Endothelial cell of umbilical vein (primary cell): ENCODE results near the gene TMEM95. TPM values are rescaled to one million over a fixed set of nuclear protein-coding genes. Genes with fewer than 3 reads are reported as not detected.

ENCODE experiments used
- BruUV-seq: library from RNA; stranded (reverse); fragments of 400-500 nt; replicated peaks from 2 replicates; lab custom pipeline; 2021; lab: Mats Ljungman, UMichigan
- CTCF ChIA-PET: fragments of 300-600, 350-600 bp; sonication (Branson Sonifier 250); formaldehyde crosslinking; loops from one replicate; lab custom pipeline; 2021; ENCODE audit warnings: antibody characterized with exemption, inconsistent platforms; lab: Charles Lee
- POLR2A ChIA-PET: fragments of 300-600, 350-600 bp; sonication (Branson Sonifier 250); formaldehyde crosslinking; loops from one replicate; lab custom pipeline; 2021; ENCODE audit warnings: antibody characterized with exemption, inconsistent platforms; lab: Charles Lee
- DNase-seq: peaks from one replicate; pipeline ENCODE4 v3.0.0-alpha.2; 2011; ENCODE audit warnings: low read depth, low spot score
- FAIRE-seq: peaks from 2 replicates; lab custom pipeline; 2011; peaks lifted over from hg19 to GRCh38; lab: Jason Lieb, UNC
- H2AFZ ChIP-seq: 2 replicates; pipeline ENCODE4 v1.6.0; 2012; ENCODE audit warnings: low read depth, low read length, control low read depth, inconsistent platforms
- H3K27ac ChIP-seq: 2 replicates; pipeline ENCODE4 v1.5.1; 2011; ENCODE audit warnings: low read depth, mild to moderate bottlenecking, control low read depth, low read length, moderate library complexity; ENCODE audit not compliant: insufficient read depth
- H3K27me3 ChIP-seq, 2 experiments: 2 replicates each; pipeline versions ENCODE4 v1.6.0 to v1.6.1; 2011; ENCODE audit warnings: low read length in 2 of 2, mixed read lengths in 1 of 2; ENCODE audit not compliant: control insufficient read depth in 2 of 2, insufficient read depth in 2 of 2
- H3K36me3 ChIP-seq, 2 experiments: 2 replicates in 1 of 2; 3 replicates in 1 of 2; pipeline ENCODE4 v1.5.1; 2011; ENCODE audit warnings: low read length in 2 of 2, mild to moderate bottlenecking in 1 of 2, moderate library complexity in 1 of 2; ENCODE audit not compliant: control insufficient read depth in 2 of 2, insufficient read depth in 2 of 2; ENCODE audit errors: extremely low read depth in 1 of 2
- H3K4me1 ChIP-seq: 3 replicates; pipeline ENCODE4 v1.5.1; 2011; ENCODE audit warnings: mild to moderate bottlenecking, low read length; ENCODE audit not compliant: control insufficient read depth, insufficient read depth; ENCODE audit errors: extremely low read depth
- H3K4me2 ChIP-seq: 2 replicates; pipeline ENCODE4 v1.6.1; 2011; ENCODE audit warnings: low read length, control low read depth, mixed read lengths; ENCODE audit not compliant: insufficient read depth
- H3K4me3 ChIP-seq, 3 experiments: fragments of 200-600 bp in 1 of 3; sonication (generic), shearing (Covaris generic) in 1 of 3; replicated peaks in 1 of 3; 2 replicates each; pipeline ENCODE4 v1.5.1; 2011 to 2016; ENCODE audit warnings: control low read depth in 3 of 3, low read length in 3 of 3, mild to moderate bottlenecking in 2 of 3, inconsistent platforms in 1 of 3, low read depth in 1 of 3, moderate library complexity in 1 of 3; ENCODE audit not compliant: insufficient read depth in 1 of 3
- H3K79me2 ChIP-seq: 2 replicates; pipeline ENCODE4 v1.6.0; 2012; ENCODE audit warnings: low read length, inconsistent platforms; ENCODE audit not compliant: control insufficient read depth, insufficient read depth
- H3K9ac ChIP-seq: replicated peaks from 2 replicates; pipeline ENCODE3; 2011; ENCODE audit warnings: low read length, control low read depth; ENCODE audit not compliant: insufficient read depth; ENCODE audit errors: extremely low read depth
- H3K9me1 ChIP-seq: replicated peaks from 3 replicates; pipeline ENCODE4 v1.6.0; 2011; ENCODE audit warnings: mild to moderate bottlenecking, low read length; ENCODE audit not compliant: control insufficient read depth, insufficient read depth; ENCODE audit errors: extremely low read depth
- H3K9me3 ChIP-seq: replicated peaks from 2 replicates; pipeline ENCODE4 v1.5.1; 2012; ENCODE audit warnings: low read length, inconsistent platforms; ENCODE audit not compliant: control insufficient read depth, insufficient read depth
- H4K20me1 ChIP-seq: replicated peaks from 2 replicates; pipeline ENCODE3; 2011; ENCODE audit warnings: mild to moderate bottlenecking, low read length; ENCODE audit not compliant: control insufficient read depth, insufficient read depth; ENCODE audit errors: extremely low read depth
- EZH2 ChIP-seq: IDR thresholded peaks from 2 replicates; pipeline ENCODE4 v1.6.1; 2012; ENCODE audit warnings: borderline replicate concordance, low read depth, mild to moderate bottlenecking, moderate library complexity, low read length, inconsistent platforms; ENCODE audit not compliant: severe bottlenecking
- GATA2 ChIP-seq: IDR thresholded peaks from 2 replicates; pipeline ENCODE4 v1.7.0; 2011; ENCODE audit warnings: low read depth, mild to moderate bottlenecking, moderate library complexity, mixed read lengths, low read length; ENCODE audit not compliant: insufficient read length, insufficient read depth
- JUN ChIP-seq: IDR thresholded peaks from 2 replicates; pipeline ENCODE4 v1.6.1; 2011; ENCODE audit warnings: borderline replicate concordance, low read depth; ENCODE audit not compliant: insufficient read length, insufficient read depth
- POLR2A ChIP-seq: IDR thresholded peaks from 2 replicates; pipeline ENCODE4 v1.6.1; 2012; ENCODE audit warnings: low read depth, mild to moderate bottlenecking, control low read depth, low read length
- POLR2AphosphoS5 ChIP-seq: IDR thresholded peaks from 2 replicates; pipeline ENCODE4 v1.6.1; 2012; ENCODE audit warnings: low read depth, mild to moderate bottlenecking, control low read depth, low read length, moderate library complexity; ENCODE audit not compliant: insufficient read depth
- dilution Hi-C: fragments of 300-500 bp; cut with MboI; formaldehyde crosslinking; loops from one replicate; pipeline ENCODE4 v1.15.0; 2019; ENCODE audit warnings: low sequenced_read_pairs; ENCODE audit not compliant: extremely low pct_ligation_motif_present
- intact Hi-C: fragments of 100-400 bp; cut with micrococcal nuclease; formaldehyde crosslinking; loops from one replicate; pipeline ENCODE4 v1.10.0; 2022
- polyA plus RNA-seq, 4 experiments: library from polyadenylated mRNA; depleted of rRNA in 3 of 4; stranded (reverse) in 3 of 4; unstranded in 1 of 4; fragments of >200 nt; gene quantifications; 2 replicates each; pipeline versions ENCODE4 v1.2.1 to v1.2.3, GENCODE V29; 2011 to 2012; ENCODE audit warnings: missing spikeins in 1 of 4
- total RNA-seq: library from RNA; stranded (reverse); gene quantifications from 2 replicates; pipeline ENCODE4 v1.2.3, GENCODE V29; 2021
- TF ChIP-seq, protein P1 (sequence below), 2 donors: IDR thresholded peaks; 1 replicate in 1 of 2; 2 replicates in 1 of 2; pipeline ENCODE4 v1.5.1; 2011; ENCODE audit warnings: low read length in 2 of 2, mild to moderate bottlenecking in 2 of 2, moderate library complexity in 2 of 2, control low read depth in 1 of 2, inconsistent platforms in 1 of 2, low read depth in 1 of 2; ENCODE audit not compliant: insufficient read depth in 1 of 2; ENCODE audit errors: extremely low read depth in 1 of 2

TMEM95 gene
- total and polyA plus RNA-seq, 2 donors (not counting 3 experiments of a cell fraction or from before 2014, with no cell fraction given), result not detected

DNA sequence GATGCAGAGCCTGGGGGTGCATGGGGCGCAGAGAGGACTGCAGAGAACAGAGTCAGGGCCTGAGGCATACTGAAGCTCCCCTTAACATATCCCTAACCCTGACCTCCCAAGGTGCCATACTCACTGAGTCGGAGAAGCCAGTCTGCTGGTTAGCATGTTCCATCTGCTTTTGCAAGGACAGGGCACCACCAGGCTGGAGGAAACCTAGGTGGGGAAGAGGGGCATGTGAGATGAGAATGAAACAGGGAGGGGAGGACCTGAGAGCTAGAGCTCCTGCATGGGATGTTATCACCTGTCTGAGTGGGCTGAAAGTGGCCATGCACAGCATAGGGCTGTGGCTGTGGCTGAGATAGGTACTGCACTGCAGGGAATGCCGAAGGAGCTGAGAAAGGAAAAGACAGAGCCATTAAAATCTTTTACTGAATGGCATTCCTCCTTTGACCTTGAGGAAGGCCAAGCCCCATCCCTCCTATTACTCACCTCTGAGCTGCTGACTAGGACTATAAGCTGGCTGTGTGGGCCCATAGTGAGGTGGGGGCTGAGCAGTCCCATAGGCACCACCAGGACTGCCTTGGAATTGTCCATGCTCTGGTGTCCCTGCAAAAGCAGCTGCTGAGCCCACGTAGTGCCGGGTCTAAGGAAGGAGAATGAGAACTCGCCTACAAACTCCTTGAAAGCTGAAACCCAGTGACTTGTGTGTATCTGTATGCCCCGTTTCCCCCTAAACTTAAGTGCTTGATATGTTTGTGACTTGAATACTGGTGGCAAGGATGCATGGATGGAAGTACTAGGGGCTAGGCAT, 41.7 kb upstream of the TMEM95 start:
- TF ChIP-seq EZH2 (no peak), POLR2AphosphoS5 (peak; percentile 62), JUN (no peak), POLR2A (peak; percentile 42), GATA2 (no peak)
- TF ChIP-seq, protein P1, sequence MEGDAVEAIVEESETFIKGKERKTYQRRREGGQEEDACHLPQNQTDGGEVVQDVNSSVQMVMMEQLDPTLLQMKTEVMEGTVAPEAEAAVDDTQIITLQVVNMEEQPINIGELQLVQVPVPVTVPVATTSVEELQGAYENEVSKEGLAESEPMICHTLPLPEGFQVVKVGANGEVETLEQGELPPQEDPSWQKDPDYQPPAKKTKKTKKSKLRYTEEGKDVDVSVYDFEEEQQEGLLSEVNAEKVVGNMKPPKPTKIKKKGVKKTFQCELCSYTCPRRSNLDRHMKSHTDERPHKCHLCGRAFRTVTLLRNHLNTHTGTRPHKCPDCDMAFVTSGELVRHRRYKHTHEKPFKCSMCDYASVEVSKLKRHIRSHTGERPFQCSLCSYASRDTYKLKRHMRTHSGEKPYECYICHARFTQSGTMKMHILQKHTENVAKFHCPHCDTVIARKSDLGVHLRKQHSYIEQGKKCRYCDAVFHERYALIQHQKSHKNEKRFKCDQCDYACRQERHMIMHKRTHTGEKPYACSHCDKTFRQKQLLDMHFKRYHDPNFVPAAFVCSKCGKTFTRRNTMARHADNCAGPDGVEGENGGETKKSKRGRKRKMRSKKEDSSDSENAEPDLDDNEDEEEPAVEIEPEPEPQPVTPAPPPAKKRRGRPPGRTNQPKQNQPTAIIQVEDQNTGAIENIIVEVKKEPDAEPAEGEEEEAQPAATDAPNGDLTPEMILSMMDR (IDR thresholded peaks at IDR 0.05; ENCODE audit: extremely low read depth in 1 of 2, insufficient read depth in 1 of 2, low read depth in 1 of 2, low read length in 2 of 2), result peak in 1 of 2 donors; percentile 7
- intact Hi-C loops (no loop called here), dilution Hi-C loops (no loop called here)
- Histone ChIP-seq H3K79me2 (peaks cover 40% of the 10 kb centered on the region), H3K4me3 (no peak overlapping the region), H3K4me1 (peaks cover 36% of the 10 kb centered on the region), H4K20me1 (peaks cover 4% of the 10 kb centered on the region), H3K27ac (no peak overlapping the region), H3K9ac (no peak overlapping the region), H3K9me1 (no peaks in the 10 kb centered on the region), H3K4me2 (peak overlapping the region; percentile 60), H2AFZ (no peak overlapping the region), H3K27me3 (no peaks in the 10 kb centered on the region), H3K9me3 (no peaks in the 10 kb centered on the region), H3K36me3 (peaks cover 31 to 46% of the 10 kb centered on the region in 2 experiments)
- no peak for DNase-seq
- BruUV-seq, result no TSS peak
- no peak for FAIRE-seq
- CTCF ChIA-PET, result interaction anchor here (1.0 to 1.8 kb wide), 4 partner anchors 16 to 268 kb away, joined by 3 to 10 read pairs (median 6); partner anchors contain the start of genes NEURL4 and SLC2A4
- POLR2A ChIA-PET, result no interaction called here
